ENCODE measurements around the gene C16orf54.
"Not testable (repeated sequence)": the region's sequence is repeated elsewhere in the genome, so short reads cannot be mapped to it uniquely, and the experiment has no call there.

Gene C16orf54

GRCh38 chr16:29739927-29740629 lies 5.7 kb downstream of the C16orf54 start:
- DNase-seq = not testable (repeated sequence)

GRCh38 chr16:29738514-29738913 lies 7.3 kb downstream of the C16orf54 start:
- peak; percentile 47 for DNase-seq

- DNase-seq = no peak
Observed at GRCh38 chr16:29737713-29738112, 8.1 kb downstream of the C16orf54 start.

- no peak for DNase-seq
Observed at GRCh38 chr16:29736764-29737163, 9.0 kb downstream of the C16orf54 start.

GRCh38 chr16:29736112-29736511 lies 9.7 kb downstream of the C16orf54 start:
- DNase-seq = no peak

- DNase-seq = no peak
Observed at GRCh38 chr16:29734786-29735185, 11.0 kb downstream of the C16orf54 start.

- peak; percentile 88 for DNase-seq
Observed at GRCh38 chr16:29731768-29732601, 13.8 kb downstream of the C16orf54 start.

GRCh38 chr16:29730649-29731048 lies 15.1 kb downstream of the C16orf54 start:
- no peak for DNase-seq

GRCh38 chr16:29729116-29729521 lies 16.7 kb downstream of the C16orf54 start:
- DNase-seq = no peak

GRCh38 chr16:29727452-29727851 lies 18.3 kb downstream of the C16orf54 start:
- DNase-seq = no peak

GRCh38 chr16:29726845-29727377 lies 18.9 kb downstream of the C16orf54 start:
- DNase-seq = no peak

- DNase-seq = peak; percentile 64
Observed at GRCh38 chr16:29721167-29721879, 24.5 kb downstream of the C16orf54 start.

- no peak for DNase-seq
Observed at GRCh38 chr16:29720703-29721102, 25.1 kb downstream of the C16orf54 start.

GRCh38 chr16:29719063-29719462 lies 26.7 kb downstream of the C16orf54 start:
- no peak for DNase-seq

GRCh38 chr16:29717113-29717512 lies 28.7 kb downstream of the C16orf54 start:
- no peak for DNase-seq

- no peak for DNase-seq
Observed at GRCh38 chr16:29714972-29715371, 30.8 kb downstream of the C16orf54 start.

- DNase-seq = no peak
Observed at GRCh38 chr16:29714396-29714795, 31.4 kb downstream of the C16orf54 start.

GRCh38 chr16:29712809-29713208 lies 33.0 kb downstream of the C16orf54 start:
- no peak for DNase-seq

GRCh38 chr16:29710227-29711219 lies 35.3 kb downstream of the C16orf54 start:
- peak; percentile 35 for DNase-seq

GRCh38 chr16:29709657-29710056 lies 36.1 kb downstream of the C16orf54 start:
- not testable (repeated sequence) for DNase-seq

GRCh38 chr16:29708917-29709600 lies 36.7 kb downstream of the C16orf54 start:
- DNase-seq = no peak
